Nephron progenitor cell (in vitro differentiated cells): Measurements from ENCODE around the gene FGF23.

Experiments used
- DNase-seq: peaks from one replicate; pipeline ENCODE4 v3.0.0; 2021
- H3K27ac Mint-ChIP-seq: 2 replicates; pipeline ENCODE4 v1.8.0; 2021; ENCODE audit warnings: mild to moderate bottlenecking, moderate library complexity, mixed read lengths
- H3K27me3 Mint-ChIP-seq: 2 replicates; pipeline ENCODE4 v1.8.0; 2021; ENCODE audit warnings: mild to moderate bottlenecking, low read depth, mixed read lengths; ENCODE audit not compliant: poor library complexity
- H3K36me3 Mint-ChIP-seq: 2 replicates; pipeline ENCODE4 v1.8.0; 2021; ENCODE audit warnings: low read depth, mixed read lengths
- H3K4me1 Mint-ChIP-seq: 2 replicates; pipeline ENCODE4 v1.8.0; 2021; ENCODE audit warnings: mixed read lengths
- H3K4me3 Mint-ChIP-seq: 2 replicates; pipeline ENCODE4 v1.8.0; 2021; ENCODE audit warnings: mild to moderate bottlenecking, moderate library complexity, mixed read lengths
- H3K9me3 Mint-ChIP-seq: 2 replicates; pipeline ENCODE4 v1.8.0; 2021; ENCODE audit warnings: mild to moderate bottlenecking, moderate library complexity, mixed read lengths
- TF ChIP-seq, protein P1 (sequence below): fragments of 200-600 bp; sonication (generic); IDR thresholded peaks from 2 replicates; pipeline ENCODE4 v1.5.0; 2021; ENCODE audit warnings: antibody characterized with exemption

FGF23 gene

DNA sequence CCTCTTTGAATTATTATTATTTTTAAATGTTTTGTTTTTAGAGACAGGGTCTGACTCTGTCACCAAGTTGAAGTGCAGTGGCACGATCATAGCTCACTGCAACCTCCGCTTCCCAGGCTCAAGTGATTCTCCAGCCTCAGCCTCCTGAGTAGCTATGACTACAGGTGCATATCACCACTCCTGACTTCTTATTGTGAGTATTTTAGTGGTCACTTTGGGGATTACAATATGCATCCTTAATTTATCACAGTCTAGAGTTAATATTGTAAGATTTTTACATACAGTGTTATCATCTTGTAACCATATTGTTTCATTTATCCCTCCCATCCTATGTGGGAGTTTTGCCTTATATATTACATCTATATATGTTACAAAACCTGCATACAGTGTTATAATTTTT is 13.4 kb downstream of the FGF23 start:
- Mint-ChIP-seq H3K4me1 (no peaks in the 10 kb centered on the region), H3K27me3 (peaks cover 49% of the 10 kb centered on the region), H3K27ac (no peak overlapping the region), H3K4me3 (no peak overlapping the region), H3K9me3 (no peaks in the 10 kb centered on the region), H3K36me3 (no peaks in the 10 kb centered on the region)
- TF ChIP-seq, protein P1, sequence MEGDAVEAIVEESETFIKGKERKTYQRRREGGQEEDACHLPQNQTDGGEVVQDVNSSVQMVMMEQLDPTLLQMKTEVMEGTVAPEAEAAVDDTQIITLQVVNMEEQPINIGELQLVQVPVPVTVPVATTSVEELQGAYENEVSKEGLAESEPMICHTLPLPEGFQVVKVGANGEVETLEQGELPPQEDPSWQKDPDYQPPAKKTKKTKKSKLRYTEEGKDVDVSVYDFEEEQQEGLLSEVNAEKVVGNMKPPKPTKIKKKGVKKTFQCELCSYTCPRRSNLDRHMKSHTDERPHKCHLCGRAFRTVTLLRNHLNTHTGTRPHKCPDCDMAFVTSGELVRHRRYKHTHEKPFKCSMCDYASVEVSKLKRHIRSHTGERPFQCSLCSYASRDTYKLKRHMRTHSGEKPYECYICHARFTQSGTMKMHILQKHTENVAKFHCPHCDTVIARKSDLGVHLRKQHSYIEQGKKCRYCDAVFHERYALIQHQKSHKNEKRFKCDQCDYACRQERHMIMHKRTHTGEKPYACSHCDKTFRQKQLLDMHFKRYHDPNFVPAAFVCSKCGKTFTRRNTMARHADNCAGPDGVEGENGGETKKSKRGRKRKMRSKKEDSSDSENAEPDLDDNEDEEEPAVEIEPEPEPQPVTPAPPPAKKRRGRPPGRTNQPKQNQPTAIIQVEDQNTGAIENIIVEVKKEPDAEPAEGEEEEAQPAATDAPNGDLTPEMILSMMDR: no peak
- no peak for DNase-seq

DNA sequence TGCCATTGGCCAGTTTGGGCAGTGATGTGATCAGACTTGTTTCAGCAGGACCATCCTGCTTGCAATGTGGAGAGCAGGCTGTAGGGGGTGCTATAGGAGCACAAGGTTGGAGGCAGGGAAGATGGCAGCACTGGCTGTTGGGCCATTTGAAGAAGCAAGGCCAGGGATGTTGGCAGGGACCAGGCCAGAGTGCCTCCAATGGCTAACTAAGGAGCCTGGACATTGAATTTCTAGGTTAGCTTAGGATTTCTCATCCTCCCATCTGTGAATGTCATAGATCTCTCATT is 23.5 kb downstream of the FGF23 start:
- H3K27ac Mint-ChIP-seq: no peak overlapping the region
- peak; percentile 67 for DNase-seq

DNA sequence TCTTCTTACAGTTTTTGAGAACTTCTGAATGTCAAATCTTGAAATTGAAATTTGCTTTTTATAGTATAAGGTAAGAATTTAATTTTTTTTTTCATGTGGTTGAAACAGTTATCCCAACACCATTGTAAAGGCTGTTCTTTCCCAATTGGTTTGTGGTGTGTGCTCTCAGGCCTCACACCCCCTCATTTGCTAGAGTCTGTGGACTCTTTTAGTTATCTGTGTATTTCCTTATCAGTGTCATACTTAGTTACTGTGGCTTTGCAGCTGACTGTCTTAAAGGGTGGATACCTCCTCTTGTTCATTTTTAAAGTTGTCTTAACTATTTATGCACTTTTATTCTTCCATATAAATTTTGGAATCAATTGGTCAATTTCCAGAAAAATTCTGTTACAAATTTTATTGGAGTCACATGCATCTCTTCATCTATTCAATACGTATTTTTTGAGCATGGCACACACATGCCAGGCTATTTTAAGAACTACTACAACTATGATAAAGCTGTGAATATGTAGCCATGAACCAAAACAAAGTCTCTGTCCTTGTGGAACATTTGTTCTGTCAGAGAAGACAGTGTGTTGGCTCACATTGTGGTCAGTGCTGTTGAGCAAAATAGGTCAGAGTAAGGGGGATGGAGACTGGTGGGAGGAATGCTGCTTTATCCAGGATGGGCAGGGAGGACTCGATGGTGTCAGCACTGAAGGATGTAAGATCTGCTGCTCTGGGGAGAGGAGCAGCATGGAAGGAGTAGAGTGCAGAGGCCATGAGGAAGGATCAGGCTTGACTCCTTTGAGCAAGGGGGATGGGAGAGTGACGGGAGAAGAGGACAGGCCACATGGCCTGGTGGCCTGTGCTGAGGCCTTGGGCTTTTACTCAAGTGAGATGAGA is 24.1 kb downstream of the FGF23 start:
- DNase-seq: no peak
- H3K4me3 Mint-ChIP-seq: no peak overlapping the region
- H3K4me1 Mint-ChIP-seq: no peaks in the 10 kb centered on the region
- H3K9me3 Mint-ChIP-seq: peaks cover 17% of the 10 kb centered on the region
- TF ChIP-seq, protein P1: no peak
- H3K27me3 Mint-ChIP-seq: no peaks in the 10 kb centered on the region
- no peak overlapping the region for H3K27ac Mint-ChIP-seq
- peaks cover 14% of the 10 kb centered on the region for H3K36me3 Mint-ChIP-seq

More for the DNA sequence above, 23.5 kb downstream of the FGF23 start:
- Mint-ChIP-seq H3K36me3 (peaks cover 8% of the 10 kb centered on the region), H3K27me3 (no peaks in the 10 kb centered on the region), H3K4me3 (no peak overlapping the region), H3K4me1 (no peaks in the 10 kb centered on the region), H3K9me3 (peaks cover 19% of the 10 kb centered on the region)
- TF ChIP-seq, protein P1: peak; percentile 51

DNA sequence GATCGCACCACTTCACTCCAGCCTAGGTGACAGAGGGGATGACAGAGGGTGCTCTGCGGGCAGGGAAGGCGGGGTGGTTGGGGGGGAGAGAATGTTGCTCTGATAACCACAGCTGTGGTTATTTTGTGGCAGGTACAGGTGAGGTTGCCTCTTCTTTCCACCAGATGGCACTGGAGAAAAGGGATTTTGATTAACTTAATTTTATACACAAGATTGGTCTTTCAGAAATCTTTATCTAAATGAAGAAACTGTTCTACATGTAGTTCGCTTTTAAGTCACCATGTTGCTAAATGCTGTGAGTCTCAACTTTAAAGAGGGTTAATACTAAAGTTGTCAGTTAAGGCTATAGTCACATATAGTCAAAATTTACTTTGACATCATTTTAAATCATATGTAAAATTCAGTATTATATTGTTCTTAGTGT is 25.7 kb downstream of the FGF23 start:
- Mint-ChIP-seq H3K27me3 (no peaks in the 10 kb centered on the region), H3K4me1 (no peaks in the 10 kb centered on the region), H3K4me3 (no peak overlapping the region), H3K27ac (no peak overlapping the region), H3K36me3 (peaks cover 28% of the 10 kb centered on the region), H3K9me3 (peaks cover 3% of the 10 kb centered on the region)
- TF ChIP-seq, protein P1: peak; percentile 49
- peak; percentile 5 for DNase-seq

DNA sequence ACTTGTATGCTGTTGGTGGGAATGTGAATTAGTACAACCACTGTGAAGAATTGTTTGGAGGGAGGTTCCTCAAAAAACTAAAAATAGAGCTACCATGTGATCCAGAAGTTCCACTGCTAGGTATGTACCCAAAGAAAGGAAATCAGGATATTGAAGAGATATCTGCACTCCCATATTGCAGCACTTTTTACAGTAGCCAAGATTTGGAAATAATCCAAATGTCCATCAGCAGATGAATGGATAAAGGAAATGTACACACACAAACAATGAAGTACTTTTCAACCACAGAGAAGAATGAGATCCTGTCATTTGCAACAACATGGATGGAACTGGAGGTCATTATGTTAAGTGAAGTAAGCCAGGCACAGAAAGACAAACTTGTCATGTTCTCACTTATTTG is 32.6 kb downstream of the FGF23 start:
- Mint-ChIP-seq H3K4me1 (no peaks in the 10 kb centered on the region), H3K27me3 (no peaks in the 10 kb centered on the region), H3K36me3 (peaks cover 90% of the 10 kb centered on the region), H3K4me3 (no peak overlapping the region), H3K27ac (no peak overlapping the region), H3K9me3 (peaks cover 44% of the 10 kb centered on the region)
- TF ChIP-seq, protein P1: no peak
- no peak for DNase-seq

DNA sequence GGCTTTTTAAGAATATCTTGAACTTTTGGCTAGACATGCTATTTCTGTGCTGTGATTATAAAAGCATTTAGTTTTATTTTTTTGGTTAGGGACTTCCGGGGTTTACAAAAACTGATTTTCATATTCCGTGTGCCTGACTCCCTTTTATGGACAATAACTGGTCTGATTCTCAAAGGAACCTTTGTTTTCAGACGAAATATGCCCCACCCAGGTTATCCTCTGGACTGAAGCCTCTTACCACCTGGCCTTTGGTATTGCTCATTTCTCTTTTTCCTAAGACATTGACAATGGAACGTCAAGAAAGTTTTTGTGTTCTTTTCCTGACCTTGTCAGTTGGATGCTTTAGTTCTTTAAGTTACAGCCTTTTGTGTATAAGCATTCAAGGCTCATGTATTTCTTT is 47.7 kb downstream of the FGF23 start:
- Mint-ChIP-seq H3K9me3 (peaks cover 28% of the 10 kb centered on the region), H3K4me1 (no peaks in the 10 kb centered on the region), H3K27me3 (no peaks in the 10 kb centered on the region), H3K4me3 (no peak overlapping the region), H3K27ac (no peak overlapping the region), H3K36me3 (peaks cover 64% of the 10 kb centered on the region)
- no peak for DNase-seq
- TF ChIP-seq, protein P1: no peak
